H9 (cell line): ENCODE measurements around the gene PTPMT1. TPM values are rescaled to one million over a fixed set of nuclear protein-coding genes. Genes with fewer than 3 reads are reported as not detected.
"Not testable (repeated sequence)": the region's sequence is repeated elsewhere in the genome, so short reads cannot be mapped to it uniquely, and the experiment has no call there.

Experiments
- DNase-seq: peaks from one replicate; pipeline ENCODE4 v3.0.0-alpha.2; 2017
- H2AFZ ChIP-seq: one replicate; pipeline ENCODE4 v1.6.1; 2013; ENCODE audit warnings: mild to moderate bottlenecking, low read length, control low read depth, moderate library complexity
- H2AK5ac ChIP-seq: 2 replicates; pipeline ENCODE4 v1.6.1; 2013; ENCODE audit warnings: low read length, control low read depth, mixed read lengths; ENCODE audit not compliant: insufficient read length
- H2BK120ac ChIP-seq: one replicate; pipeline ENCODE4 v1.6.1; 2013; ENCODE audit warnings: low read depth, mild to moderate bottlenecking, low read length, control low read depth, inconsistent platforms; ENCODE audit not compliant: poor library complexity, severe bottlenecking
- H2BK12ac ChIP-seq: 2 replicates; pipeline ENCODE4 v1.6.1; 2013; ENCODE audit warnings: low read length, control low read depth, mixed read lengths, low read depth; ENCODE audit not compliant: insufficient read length
- H2BK15ac ChIP-seq: 2 replicates; pipeline ENCODE4 v1.6.1; 2013; ENCODE audit warnings: low read depth, low read length, control low read depth
- H2BK20ac ChIP-seq: one replicate; pipeline ENCODE4 v1.6.1; 2013; ENCODE audit warnings: low read depth, mild to moderate bottlenecking, low read length, control low read depth, inconsistent platforms; ENCODE audit not compliant: poor library complexity, severe bottlenecking
- H2BK5ac ChIP-seq: 2 replicates; pipeline ENCODE4 v1.6.1; 2013; ENCODE audit warnings: low read length, control low read depth, mixed read lengths; ENCODE audit not compliant: insufficient read length
- H3K14ac ChIP-seq: 2 replicates; pipeline ENCODE4 v1.6.1; 2013; ENCODE audit warnings: low read length, control low read depth; ENCODE audit not compliant: insufficient read depth
- H3K18ac ChIP-seq: 2 replicates; pipeline ENCODE4 v1.6.1; 2013; ENCODE audit warnings: low read depth, mild to moderate bottlenecking, mixed read lengths, low read length, control low read depth; ENCODE audit not compliant: insufficient read length
- H3K23ac ChIP-seq: 2 replicates; pipeline ENCODE4 v1.6.1; 2013; ENCODE audit warnings: low read length, control low read depth, mixed read lengths, low read depth; ENCODE audit not compliant: insufficient read length
- H3K23me2 ChIP-seq: 2 replicates; pipeline ENCODE4 v1.6.1; 2013; ENCODE audit warnings: low read depth, mild to moderate bottlenecking, mixed read lengths, low read length, control low read depth; ENCODE audit not compliant: insufficient read length, poor library complexity, severe bottlenecking
- H3K27ac ChIP-seq: 2 replicates; pipeline ENCODE4 v1.5.1; 2013; ENCODE audit warnings: low read length, control low read depth, mixed read lengths, low read depth; ENCODE audit not compliant: insufficient read length
- H3K27me3 ChIP-seq: 2 replicates; pipeline ENCODE4 v1.6.1; 2013; ENCODE audit warnings: low read length, control low read depth, inconsistent platforms; ENCODE audit not compliant: insufficient read depth
- H3K4ac ChIP-seq: 2 replicates; pipeline ENCODE4 v1.6.1; 2013; ENCODE audit warnings: low read depth, mild to moderate bottlenecking, control low read depth, inconsistent platforms, low read length, moderate library complexity
- H3K4me1 ChIP-seq: 2 replicates; pipeline ENCODE4 v1.6.1; 2013; ENCODE audit warnings: low read length, control low read depth, inconsistent platforms; ENCODE audit not compliant: insufficient read depth
- H3K4me2 ChIP-seq: 2 replicates; pipeline ENCODE4 v1.6.1; 2013; ENCODE audit warnings: low read length, control low read depth, mixed read lengths; ENCODE audit not compliant: insufficient read length, insufficient read depth
- H3K56ac ChIP-seq: 2 replicates; pipeline ENCODE4 v1.6.1; 2013; ENCODE audit warnings: low read depth, mild to moderate bottlenecking, mixed read lengths, low read length, control low read depth; ENCODE audit not compliant: insufficient read length
- H3K79me1 ChIP-seq: 2 replicates; pipeline ENCODE4 v1.6.1; 2013; ENCODE audit warnings: low read depth, mild to moderate bottlenecking, moderate library complexity, low read length, control low read depth, inconsistent platforms; ENCODE audit not compliant: insufficient read depth, poor library complexity, severe bottlenecking
- H3K79me2 ChIP-seq: 2 replicates; pipeline ENCODE4 v1.6.1; 2013; ENCODE audit warnings: low read length, control low read depth, inconsistent platforms; ENCODE audit not compliant: insufficient read depth
- H3K9ac ChIP-seq: 2 replicates; pipeline ENCODE4 v1.6.1; 2013; ENCODE audit warnings: low read length, control low read depth, mixed read lengths; ENCODE audit not compliant: insufficient read length; ENCODE audit errors: extremely low read depth
- H3K9me3 ChIP-seq: one replicate; pipeline ENCODE4 v1.6.1; 2013; ENCODE audit warnings: low read depth, low read length, inconsistent platforms; ENCODE audit not compliant: control insufficient read depth
- H3T11ph ChIP-seq: one replicate; pipeline ENCODE4 v1.6.1; 2013; ENCODE audit warnings: mild to moderate bottlenecking, low read length, control low read depth, inconsistent platforms
- H4K20me1 ChIP-seq: one replicate; pipeline ENCODE4 v1.6.1; 2013; ENCODE audit not compliant: control insufficient read depth, insufficient read length, insufficient read depth
- H4K5ac ChIP-seq: 2 replicates; pipeline ENCODE4 v1.6.1; 2013; ENCODE audit warnings: low read depth, mild to moderate bottlenecking, mixed read lengths, low read length, control low read depth; ENCODE audit not compliant: insufficient read length
- H4K8ac ChIP-seq: replicated peaks from 2 replicates; pipeline ENCODE4 v1.6.1; 2013; ENCODE audit warnings: low read length, control low read depth, mixed read lengths, low read depth; ENCODE audit not compliant: insufficient read length
- H4K91ac ChIP-seq: 2 replicates; pipeline ENCODE4 v1.6.1; 2013; ENCODE audit warnings: low read depth, mild to moderate bottlenecking, moderate library complexity, mixed read lengths, low read length, control low read depth; ENCODE audit not compliant: insufficient read length
- H3K27ac Mint-ChIP-seq, 3 experiments: 2 replicates in 2 of 3; 3 replicates in 1 of 3; pipeline ENCODE4 v1.8.0; 2020 to 2021; ENCODE audit warnings: mixed read lengths in 3 of 3, mild to moderate bottlenecking in 1 of 3, moderate library complexity in 1 of 3
- H3K27me3 Mint-ChIP-seq: 2 replicates; pipeline ENCODE4 v1.8.0; 2021; ENCODE audit warnings: low read depth, mild to moderate bottlenecking, moderate library complexity, mixed read lengths
- H3K36me3 Mint-ChIP-seq, 3 experiments: 2 replicates in 2 of 3; 3 replicates in 1 of 3; pipeline ENCODE4 v1.8.0; 2020 to 2021; ENCODE audit warnings: low read depth in 3 of 3, mixed read lengths in 3 of 3; ENCODE audit not compliant: insufficient read depth in 1 of 3
- H3K4me1 Mint-ChIP-seq, 2 experiments: 2 replicates each; pipeline ENCODE4 v1.8.0; 2020; ENCODE audit warnings: mixed read lengths in 2 of 2
- H3K4me3 Mint-ChIP-seq, 2 experiments: 2 replicates in 1 of 2; 3 replicates in 1 of 2; pipeline ENCODE4 v1.8.0; 2020 to 2021; ENCODE audit warnings: mild to moderate bottlenecking in 2 of 2, mixed read lengths in 2 of 2, moderate library complexity in 1 of 2
- H3K9me3 Mint-ChIP-seq, 2 experiments: 2 replicates in 1 of 2; 3 replicates in 1 of 2; pipeline ENCODE4 v1.8.0; 2020; ENCODE audit warnings: mild to moderate bottlenecking in 2 of 2, mixed read lengths in 2 of 2, moderate library complexity in 1 of 2
- WGBS: extraction: QIAGEN DNeasy Blood & Tissue Kit; methylation state at CpG from one replicate; pipeline ENCODE4 v1.1.7; 2013; ENCODE audit warnings: missing lambda C conversion rate, low lambda C conversion rate, mixed read lengths; ENCODE audit not compliant: insufficient read length; ENCODE audit errors: extremely low coverage; 5-methylcytosine and 5-hydroxymethylcytosine counted together
- total RNA-seq: library from RNA; stranded (reverse); gene quantifications from 2 replicates; pipeline ENCODE4 v1.2.1, GENCODE V29; 2021
- TF ChIP-seq, protein P1 (sequence below): fragments of 200-600 bp; sonication (generic); conservative IDR thresholded peaks from 3 replicates; pipeline ENCODE4 v1.8.0; 2021; ENCODE audit warnings: antibody characterized with exemption, mild to moderate bottlenecking

PTPMT1 gene
- total RNA-seq, 1 experiment from 2014 or later: 72.9 TPM

DNA sequence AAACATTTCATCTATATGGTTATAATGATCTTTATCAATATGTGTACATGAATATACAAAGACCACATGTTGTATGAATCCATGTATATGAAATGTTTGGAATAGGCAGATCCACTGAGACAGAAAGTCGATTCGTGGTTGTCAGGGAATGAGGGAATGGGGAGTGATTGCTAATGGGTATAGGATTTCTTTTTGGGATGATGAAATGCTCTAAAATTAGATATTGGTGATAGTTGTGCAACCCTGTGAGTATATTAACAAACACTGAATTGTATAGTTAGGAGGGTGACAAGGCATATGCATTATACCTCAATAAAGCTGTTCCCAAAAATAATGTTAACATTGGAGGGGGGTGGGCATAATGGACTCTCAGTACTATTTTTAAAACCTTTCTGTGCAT, 5.0 kb upstream of the PTPMT1 start:
- no peak overlapping the region for H3K4ac ChIP-seq
- no peak overlapping the region for H3K9ac ChIP-seq
- no peak for DNase-seq
- no peak overlapping the region for H3K4me2 ChIP-seq
- H3K4me1 Mint-ChIP-seq: peaks cover 3 to 4% of the 10 kb centered on the region in 2 experiments; a peak in 3 of 4 replicates
- no peak overlapping the region for H3K18ac ChIP-seq
- no peaks in the 10 kb centered on the region for H3K79me1 ChIP-seq
- no peak overlapping the region for H2AK5ac ChIP-seq
- no peak overlapping the region for H2BK5ac ChIP-seq
- H3K9me3 Mint-ChIP-seq: no peaks in the 10 kb centered on the region
- H2BK15ac ChIP-seq: no peak overlapping the region
- WGBS: no CpG with 5 or more reads among the region's 2 CpGs
- no peaks in the 10 kb centered on the region for H3K4me1 ChIP-seq
- no peak overlapping the region for H3K27ac ChIP-seq
- H2BK20ac ChIP-seq: no peak overlapping the region
- H2BK12ac ChIP-seq: no peak overlapping the region
- H4K91ac ChIP-seq: no peak overlapping the region
- no peak overlapping the region for H4K8ac ChIP-seq
- H2AFZ ChIP-seq: no peak overlapping the region
- H2BK120ac ChIP-seq: no peak overlapping the region
- no peak overlapping the region for H3K23ac ChIP-seq
- H3K9me3 ChIP-seq: no peaks in the 10 kb centered on the region
- TF ChIP-seq, protein P1, sequence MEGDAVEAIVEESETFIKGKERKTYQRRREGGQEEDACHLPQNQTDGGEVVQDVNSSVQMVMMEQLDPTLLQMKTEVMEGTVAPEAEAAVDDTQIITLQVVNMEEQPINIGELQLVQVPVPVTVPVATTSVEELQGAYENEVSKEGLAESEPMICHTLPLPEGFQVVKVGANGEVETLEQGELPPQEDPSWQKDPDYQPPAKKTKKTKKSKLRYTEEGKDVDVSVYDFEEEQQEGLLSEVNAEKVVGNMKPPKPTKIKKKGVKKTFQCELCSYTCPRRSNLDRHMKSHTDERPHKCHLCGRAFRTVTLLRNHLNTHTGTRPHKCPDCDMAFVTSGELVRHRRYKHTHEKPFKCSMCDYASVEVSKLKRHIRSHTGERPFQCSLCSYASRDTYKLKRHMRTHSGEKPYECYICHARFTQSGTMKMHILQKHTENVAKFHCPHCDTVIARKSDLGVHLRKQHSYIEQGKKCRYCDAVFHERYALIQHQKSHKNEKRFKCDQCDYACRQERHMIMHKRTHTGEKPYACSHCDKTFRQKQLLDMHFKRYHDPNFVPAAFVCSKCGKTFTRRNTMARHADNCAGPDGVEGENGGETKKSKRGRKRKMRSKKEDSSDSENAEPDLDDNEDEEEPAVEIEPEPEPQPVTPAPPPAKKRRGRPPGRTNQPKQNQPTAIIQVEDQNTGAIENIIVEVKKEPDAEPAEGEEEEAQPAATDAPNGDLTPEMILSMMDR: no peak
- H3T11ph ChIP-seq: no peak overlapping the region
- H3K27ac Mint-ChIP-seq: no peak overlapping the region; a peak in 1 of 7 replicates
- no peaks in the 10 kb centered on the region for H3K79me2 ChIP-seq
- H3K56ac ChIP-seq: no peak overlapping the region
- no peaks in the 10 kb centered on the region for H3K23me2 ChIP-seq
- no peak overlapping the region for H3K14ac ChIP-seq
- H3K36me3 Mint-ChIP-seq: no peaks in the 10 kb centered on the region
- no peak overlapping the region for H3K4me3 Mint-ChIP-seq
- no peaks in the 10 kb centered on the region for H4K20me1 ChIP-seq
- no peak overlapping the region for H4K5ac ChIP-seq
- no peaks in the 10 kb centered on the region for H3K27me3 ChIP-seq
- no peaks in the 10 kb centered on the region for H3K27me3 Mint-ChIP-seq

DNA sequence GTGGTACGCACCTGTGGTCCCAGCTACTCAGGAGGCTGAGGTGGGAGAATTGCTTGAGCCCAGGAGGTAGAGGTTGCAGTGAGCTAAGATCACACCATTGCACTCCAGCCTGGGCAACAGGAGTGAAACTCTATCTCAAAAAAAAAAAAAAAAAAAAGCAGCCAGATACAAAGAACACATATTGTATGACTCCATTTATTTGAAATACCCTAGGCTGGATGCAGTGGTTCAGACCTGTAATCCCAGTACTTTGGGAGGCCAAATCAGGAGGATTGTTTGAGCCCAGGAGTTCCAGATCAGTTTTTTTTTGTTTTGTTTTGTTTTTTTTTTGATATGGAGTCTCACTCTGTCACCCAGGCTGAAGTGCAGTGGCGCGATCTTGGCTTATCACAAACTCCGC, 3.0 kb upstream of the PTPMT1 start:
- not testable (repeated sequence) for H3K79me2 ChIP-seq, H3K4me2 ChIP-seq, H3K27me3 Mint-ChIP-seq, H3K36me3 Mint-ChIP-seq, H3K9me3 ChIP-seq, H2BK12ac ChIP-seq, H2BK5ac ChIP-seq, H3K4me3 Mint-ChIP-seq, H3K14ac ChIP-seq, H4K8ac ChIP-seq, H2BK120ac ChIP-seq, H3K9me3 Mint-ChIP-seq, H2AK5ac ChIP-seq, H3K23me2 ChIP-seq, H3K4me1 ChIP-seq, H4K5ac ChIP-seq, H4K91ac ChIP-seq, H2BK20ac ChIP-seq, H3K23ac ChIP-seq, H3K4me1 Mint-ChIP-seq, H2AFZ ChIP-seq, H2BK15ac ChIP-seq, H3T11ph ChIP-seq, H3K4ac ChIP-seq, H3K9ac ChIP-seq, H4K20me1 ChIP-seq, H3K79me1 ChIP-seq, H3K27ac Mint-ChIP-seq, H3K27me3 ChIP-seq, H3K18ac ChIP-seq, H3K27ac ChIP-seq, H3K56ac ChIP-seq, DNase-seq
- WGBS: no CpG with 5 or more reads among the region's 4 CpGs
